Caco-2 (cell line): ENCODE measurements around the gene DENND1A. TPM values are rescaled to one million over a fixed set of nuclear protein-coding genes. Genes with fewer than 3 reads are reported as not detected.

Source experiments
- BruUV-seq: library from RNA; stranded (reverse); fragments of 400-500 nt; replicated peaks from 2 replicates; lab custom pipeline; 2021; lab: Mats Ljungman, UMichigan
- CTCF ChIA-PET: fragments of 300-600 bp; sonication (Branson Sonifier 250); formaldehyde crosslinking; loops from one replicate; lab custom pipeline; 2022; ENCODE audit warnings: antibody characterized with exemption; lab: Charles Lee
- POLR2A ChIA-PET: fragments of 300-600 bp; sonication (Branson Sonifier 250); formaldehyde crosslinking; loops from one replicate; lab custom pipeline; 2022; ENCODE audit warnings: antibody characterized with exemption; lab: Charles Lee
- DNase-seq, 2 experiments: peaks; one replicate each; pipeline versions ENCODE4 v3.0.0 to v3.0.0-alpha.2; 2020 to 2022
- H3K27me3 ChIP-seq: replicated peaks from 2 replicates; pipeline ENCODE4 v1.6.0; 2011; ENCODE audit warnings: low read length; ENCODE audit not compliant: control insufficient read depth, insufficient read depth
- H3K36me3 ChIP-seq: 2 replicates; pipeline ENCODE4 v1.5.1; 2011; ENCODE audit warnings: low read length; ENCODE audit not compliant: control insufficient read depth, insufficient read depth
- H3K4me1 ChIP-seq: fragments of 250-450 bp; sonication (Bioruptor Pico); 2 replicates; pipeline ENCODE4 v1.5.1; 2020; ENCODE audit warnings: mild to moderate bottlenecking
- H3K4me3 ChIP-seq: 2 replicates; pipeline ENCODE4 v1.5.1; 2011; ENCODE audit warnings: low read depth, mild to moderate bottlenecking, control low read depth, low read length
- H3K9me3 ChIP-seq: fragments of 250-450 bp; sonication (Bioruptor Pico); 2 replicates; pipeline ENCODE4 v1.5.1; 2020; ENCODE audit warnings: mild to moderate bottlenecking, moderate library complexity
- H3K27ac Mint-ChIP-seq: one replicate; pipeline ENCODE4 v1.8.0; 2022; ENCODE audit warnings: mixed read lengths; ENCODE audit not compliant: unreplicated experiment
- H3K27me3 Mint-ChIP-seq: one replicate; pipeline ENCODE4 v1.8.0; 2022; ENCODE audit warnings: mixed read lengths; ENCODE audit not compliant: insufficient read depth, unreplicated experiment
- H3K36me3 Mint-ChIP-seq: one replicate; pipeline ENCODE4 v1.8.0; 2022; ENCODE audit warnings: mild to moderate bottlenecking, mixed read lengths; ENCODE audit not compliant: insufficient read depth, unreplicated experiment
- H3K4me1 Mint-ChIP-seq: one replicate; pipeline ENCODE4 v1.8.0; 2022; ENCODE audit warnings: low read depth, mixed read lengths; ENCODE audit not compliant: unreplicated experiment
- H3K4me3 Mint-ChIP-seq: one replicate; pipeline ENCODE4 v1.8.0; 2022; ENCODE audit warnings: mild to moderate bottlenecking, moderate library complexity, mixed read lengths; ENCODE audit not compliant: unreplicated experiment
- H3K9me3 Mint-ChIP-seq: one replicate; pipeline ENCODE4 v1.8.0; 2022; ENCODE audit warnings: mixed read lengths; ENCODE audit not compliant: unreplicated experiment
- intact Hi-C: fragments of 100-400 bp; cut with micrococcal nuclease; formaldehyde crosslinking; loops from one replicate; pipeline ENCODE4 v1.10.0; 2022; ENCODE audit not compliant: unreplicated experiment
- total RNA-seq: library from RNA; stranded (reverse); gene quantifications from 2 replicates; pipeline ENCODE4 v1.2.3, GENCODE V29; 2022
- TF ChIP-seq, protein P1 (sequence below), 2 experiments: fragments of 200-600 bp in 1 of 2; IDR thresholded peaks; 1 replicate in 1 of 2; 2 replicates in 1 of 2; pipeline versions ENCODE4 v1.5.1 to v1.8.0; 2011 to 2022; ENCODE audit warnings: antibody characterized with exemption in 1 of 2, control low read depth in 1 of 2, inconsistent platforms in 1 of 2, low read depth in 1 of 2, low read length in 1 of 2, mild to moderate bottlenecking in 1 of 2, moderate library complexity in 1 of 2; ENCODE audit not compliant: insufficient read depth in 1 of 2, severe bottlenecking in 1 of 2, unreplicated experiment in 1 of 2

DENND1A gene
- total RNA-seq, 1 experiment from 2014 or later = 41.6 TPM

DNA sequence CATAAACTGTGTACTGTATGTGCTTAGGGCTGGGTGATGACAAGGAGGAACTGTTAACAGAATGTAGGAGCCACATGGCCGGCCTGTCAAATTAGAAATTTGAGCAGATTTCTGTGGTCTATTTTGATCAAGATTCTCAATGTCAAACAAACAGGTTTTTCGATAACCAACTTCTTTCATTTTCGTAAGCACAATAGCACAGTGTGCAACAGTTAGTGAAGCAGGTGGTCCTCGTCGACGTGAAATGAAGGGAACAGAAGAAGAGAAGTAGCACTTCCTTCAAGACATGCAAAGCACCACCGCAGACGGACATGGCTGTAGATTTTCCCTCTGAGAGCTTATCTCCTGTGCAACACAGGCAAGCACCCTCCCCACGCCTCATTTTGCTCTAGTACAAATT, 321.8 kb downstream of the DENND1A start:
- TF ChIP-seq, protein P1, sequence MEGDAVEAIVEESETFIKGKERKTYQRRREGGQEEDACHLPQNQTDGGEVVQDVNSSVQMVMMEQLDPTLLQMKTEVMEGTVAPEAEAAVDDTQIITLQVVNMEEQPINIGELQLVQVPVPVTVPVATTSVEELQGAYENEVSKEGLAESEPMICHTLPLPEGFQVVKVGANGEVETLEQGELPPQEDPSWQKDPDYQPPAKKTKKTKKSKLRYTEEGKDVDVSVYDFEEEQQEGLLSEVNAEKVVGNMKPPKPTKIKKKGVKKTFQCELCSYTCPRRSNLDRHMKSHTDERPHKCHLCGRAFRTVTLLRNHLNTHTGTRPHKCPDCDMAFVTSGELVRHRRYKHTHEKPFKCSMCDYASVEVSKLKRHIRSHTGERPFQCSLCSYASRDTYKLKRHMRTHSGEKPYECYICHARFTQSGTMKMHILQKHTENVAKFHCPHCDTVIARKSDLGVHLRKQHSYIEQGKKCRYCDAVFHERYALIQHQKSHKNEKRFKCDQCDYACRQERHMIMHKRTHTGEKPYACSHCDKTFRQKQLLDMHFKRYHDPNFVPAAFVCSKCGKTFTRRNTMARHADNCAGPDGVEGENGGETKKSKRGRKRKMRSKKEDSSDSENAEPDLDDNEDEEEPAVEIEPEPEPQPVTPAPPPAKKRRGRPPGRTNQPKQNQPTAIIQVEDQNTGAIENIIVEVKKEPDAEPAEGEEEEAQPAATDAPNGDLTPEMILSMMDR (IDR thresholded peaks at IDR 0.05; ENCODE audit: insufficient read depth in 1 of 2, low read depth in 1 of 2, low read length in 1 of 2, severe bottlenecking in 1 of 2, unreplicated experiment in 1 of 2) = no peak
- no peak for DNase-seq
- Mint-ChIP-seq H3K27me3 (no peaks in the 10 kb centered on the region), H3K36me3 (peaks cover 11% of the 10 kb centered on the region), H3K9me3 (no peaks in the 10 kb centered on the region), H3K27ac (no peak overlapping the region), H3K4me3 (no peak overlapping the region), H3K4me1 (no peaks in the 10 kb centered on the region)
- Histone ChIP-seq H3K4me3 (no peak overlapping the region), H3K27me3 (no peaks in the 10 kb centered on the region), H3K4me1 (no peaks in the 10 kb centered on the region), H3K9me3 (no peaks in the 10 kb centered on the region), H3K36me3 (no peaks in the 10 kb centered on the region)
- ChIA-PET CTCF (no interaction called here), POLR2A (no interaction called here)
- no TSS peak for BruUV-seq
- intact Hi-C loops = no loop called here

DNA sequence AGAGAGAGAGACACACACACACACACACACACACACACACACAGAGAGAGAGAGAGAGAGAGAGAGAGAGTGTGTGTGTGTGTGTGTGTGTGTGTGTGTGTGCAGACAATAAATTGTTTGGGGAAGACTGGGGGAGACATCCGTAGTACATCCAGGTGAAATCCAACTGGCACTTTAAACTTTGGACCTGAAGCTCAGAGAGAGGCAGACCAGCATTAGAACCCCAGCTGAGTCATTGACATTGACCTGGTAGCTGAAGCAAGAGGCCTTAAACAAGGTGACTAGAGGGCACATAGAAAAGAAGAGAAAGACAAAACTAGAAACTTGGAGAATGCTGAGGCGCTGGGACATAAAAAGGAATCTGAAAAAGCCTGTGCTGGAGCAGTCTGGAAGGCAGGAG, 322.4 kb downstream of the DENND1A start:
- TF ChIP-seq, protein P1 (IDR thresholded peaks at IDR 0.05; ENCODE audit: insufficient read depth in 1 of 2, low read depth in 1 of 2, low read length in 1 of 2, severe bottlenecking in 1 of 2, unreplicated experiment in 1 of 2) = no peak
- H3K4me3 ChIP-seq = no peak overlapping the region
- intact Hi-C loops = no loop called here
- H3K27me3 ChIP-seq = no peaks in the 10 kb centered on the region
- Mint-ChIP-seq H3K36me3 (peaks cover 11% of the 10 kb centered on the region), H3K27me3 (no peaks in the 10 kb centered on the region), H3K9me3 (no peaks in the 10 kb centered on the region), H3K27ac (no peak overlapping the region), H3K4me3 (no peak overlapping the region), H3K4me1 (no peaks in the 10 kb centered on the region)
- ChIA-PET CTCF (no interaction called here), POLR2A (no interaction called here)
- no peaks in the 10 kb centered on the region for H3K36me3 ChIP-seq
- BruUV-seq = no TSS peak
- DNase-seq = no peak
- H3K4me1 ChIP-seq = no peaks in the 10 kb centered on the region
- no peaks in the 10 kb centered on the region for H3K9me3 ChIP-seq

DNA sequence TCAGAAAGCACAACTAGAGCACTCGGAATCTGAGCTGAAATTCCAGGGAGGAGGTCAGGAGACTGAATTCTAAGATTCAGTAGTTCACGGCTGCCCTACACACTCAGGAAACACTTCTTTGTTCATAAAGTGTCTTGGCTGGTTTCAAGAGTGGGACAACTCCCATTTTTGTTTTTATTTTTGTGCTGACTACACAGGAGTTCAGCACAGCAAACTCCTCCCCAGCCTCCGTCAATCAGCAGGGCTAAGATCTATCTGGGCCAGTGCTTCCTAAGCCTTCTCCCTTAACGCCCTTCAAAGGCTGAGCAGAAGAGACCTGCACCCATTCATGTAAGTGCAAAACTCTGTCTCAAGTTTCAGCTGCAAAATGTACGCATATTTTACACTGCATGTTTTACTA, 323.8 kb downstream of the DENND1A start:
- H3K9me3 ChIP-seq = no peaks in the 10 kb centered on the region
- no peak for DNase-seq
- no peaks in the 10 kb centered on the region for H3K4me1 ChIP-seq
- H3K4me3 ChIP-seq = no peak overlapping the region
- no peaks in the 10 kb centered on the region for H3K27me3 ChIP-seq
- Mint-ChIP-seq H3K36me3 (peaks cover 11% of the 10 kb centered on the region), H3K4me3 (no peak overlapping the region), H3K27me3 (no peaks in the 10 kb centered on the region), H3K4me1 (no peaks in the 10 kb centered on the region), H3K9me3 (no peaks in the 10 kb centered on the region), H3K27ac (no peak overlapping the region)
- ChIA-PET CTCF (no interaction called here), POLR2A (no interaction called here)
- intact Hi-C loops = no loop called here
- no TSS peak for BruUV-seq
- TF ChIP-seq, protein P1 (IDR thresholded peaks at IDR 0.05; ENCODE audit: insufficient read depth in 1 of 2, low read depth in 1 of 2, low read length in 1 of 2, severe bottlenecking in 1 of 2, unreplicated experiment in 1 of 2) = no peak
- no peaks in the 10 kb centered on the region for H3K36me3 ChIP-seq
